GM18867 (cell line): ENCODE measurements around the gene ZNF697.

Experiments
- ATAC-seq: cut with Tn5 transposase; IDR thresholded peaks from one replicate; pipeline ENCODE4 v1.9.1; 2021; ENCODE audit warnings: mild to moderate bottlenecking, moderate library complexity; ENCODE audit not compliant: unreplicated experiment

The ZNF697 gene

DNA sequence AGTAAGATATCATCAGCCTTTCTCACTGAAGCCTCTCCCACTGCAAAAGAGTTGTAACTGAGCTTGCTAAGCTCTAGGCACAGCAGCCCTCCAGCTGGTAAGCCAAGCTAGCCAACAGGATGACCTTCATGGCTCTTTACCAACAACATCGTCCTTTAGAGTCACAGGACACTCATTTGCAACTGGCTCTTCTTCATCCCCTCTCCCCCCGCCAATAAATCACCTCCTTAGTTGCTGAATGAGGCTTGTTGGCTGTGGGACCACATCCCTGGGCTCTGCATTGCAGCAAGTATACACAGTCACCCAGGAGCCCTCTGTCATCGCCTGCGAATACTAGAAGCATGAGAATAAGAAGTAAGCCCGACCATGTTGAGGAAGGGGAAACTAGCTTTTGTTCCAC, 16.0 kb upstream of the ZNF697 start:
- no peak for ATAC-seq

DNA sequence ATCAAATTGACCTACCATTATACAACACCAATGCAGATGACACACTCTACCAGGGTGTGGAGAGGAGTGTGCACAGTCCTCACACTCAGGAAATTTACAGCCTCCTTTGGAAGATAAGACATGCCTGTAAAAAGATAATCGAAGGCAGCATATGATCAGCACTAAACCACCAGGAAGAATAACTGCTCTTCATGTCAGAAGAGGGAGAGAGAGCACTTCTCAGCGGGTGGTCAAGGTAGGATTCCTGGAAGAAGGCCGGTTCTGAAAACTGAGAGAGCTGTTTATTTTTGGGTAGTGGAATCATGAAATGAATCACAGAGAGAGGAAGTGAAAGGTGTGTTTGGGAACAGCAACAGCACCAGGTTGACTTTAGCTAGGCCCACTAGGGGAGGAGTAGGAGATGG, 14.0 kb upstream of the ZNF697 start:
- ATAC-seq = peak; percentile 70

DNA sequence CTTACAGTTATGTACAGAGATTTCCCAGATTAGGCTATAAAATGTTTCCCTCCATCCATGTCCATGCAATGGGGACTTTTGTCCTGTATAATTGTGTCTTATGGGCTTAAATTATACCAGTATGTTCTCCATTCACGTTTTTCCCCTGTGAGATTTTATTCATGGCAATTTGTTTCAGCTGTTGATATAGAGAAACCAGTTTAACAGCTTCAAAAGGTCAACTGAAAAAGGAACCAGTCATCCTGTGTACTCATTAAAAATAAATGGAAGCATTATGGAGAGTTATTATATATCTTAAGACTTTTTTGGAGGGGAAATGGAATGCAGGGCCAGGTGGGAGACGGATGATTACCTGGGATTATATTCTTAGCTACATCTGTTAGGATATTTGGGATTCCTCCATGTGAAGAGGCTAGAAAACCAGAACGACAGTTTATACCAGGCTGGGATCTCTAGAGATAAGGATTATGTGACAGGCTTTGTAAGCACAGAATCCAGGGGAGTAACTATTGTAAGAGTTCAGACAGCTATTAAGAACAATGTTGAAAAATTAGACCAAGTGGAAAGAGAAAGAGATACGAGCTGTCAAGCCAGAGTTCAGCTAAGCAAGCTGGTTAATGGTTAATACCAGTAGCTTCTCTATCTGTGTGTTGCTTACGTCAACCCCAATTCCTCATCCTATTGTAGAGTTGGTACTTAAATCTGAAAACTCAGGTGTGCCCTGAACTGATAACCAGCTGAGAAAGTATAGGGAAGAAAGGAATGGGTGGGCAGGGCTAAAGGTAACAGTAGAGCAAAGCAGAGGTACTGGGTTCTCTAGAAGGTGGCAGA, 12.4 kb upstream of the ZNF697 start:
- peak; percentile 43 for ATAC-seq

DNA sequence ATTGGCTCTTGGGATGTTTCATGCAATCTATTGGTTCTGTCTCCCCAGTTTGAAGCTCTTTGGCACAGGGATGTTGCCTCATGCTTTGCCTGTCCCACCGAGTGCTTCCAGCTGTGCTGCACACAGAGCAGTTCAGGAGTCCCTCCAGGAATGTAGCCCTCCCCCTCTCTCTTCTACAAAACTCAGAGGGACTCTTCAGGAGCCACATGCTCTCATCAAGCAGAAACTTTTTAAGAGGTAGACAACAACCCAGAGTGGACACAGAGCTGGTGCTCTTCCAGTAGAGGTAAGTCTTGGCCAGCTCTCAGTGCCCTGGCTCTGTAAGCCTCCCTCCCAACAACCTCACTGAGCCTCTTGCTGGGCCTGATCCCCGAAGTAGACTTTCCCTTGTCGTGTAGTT, 11.6 kb upstream of the ZNF697 start:
- ATAC-seq = no peak

DNA sequence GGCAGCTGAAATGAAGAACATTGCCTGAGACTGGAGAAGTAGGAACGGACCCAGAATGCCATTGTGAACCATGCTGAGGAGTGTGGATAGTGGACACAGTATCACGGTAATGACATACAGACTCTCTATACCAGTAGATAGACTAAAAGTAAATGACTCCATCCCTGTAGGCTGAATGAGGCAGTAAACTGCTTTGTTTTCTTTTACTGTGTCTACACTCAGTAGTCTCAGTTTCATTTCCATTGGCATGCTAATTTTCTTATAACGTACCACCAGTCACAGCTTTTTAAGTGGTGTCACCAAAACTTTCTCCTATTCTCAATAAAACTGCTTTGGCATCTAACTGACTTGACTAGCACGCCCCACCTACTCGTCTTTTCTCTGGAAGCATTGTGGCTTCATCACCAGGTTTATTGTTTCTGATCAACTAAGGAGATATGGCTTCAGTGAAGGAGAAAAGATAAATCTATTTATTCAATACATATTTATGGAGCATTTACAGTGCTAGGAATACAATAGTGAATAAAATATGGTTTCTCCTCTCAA, 8.4 kb upstream of the ZNF697 start:
- ATAC-seq = peak; percentile 81

DNA sequence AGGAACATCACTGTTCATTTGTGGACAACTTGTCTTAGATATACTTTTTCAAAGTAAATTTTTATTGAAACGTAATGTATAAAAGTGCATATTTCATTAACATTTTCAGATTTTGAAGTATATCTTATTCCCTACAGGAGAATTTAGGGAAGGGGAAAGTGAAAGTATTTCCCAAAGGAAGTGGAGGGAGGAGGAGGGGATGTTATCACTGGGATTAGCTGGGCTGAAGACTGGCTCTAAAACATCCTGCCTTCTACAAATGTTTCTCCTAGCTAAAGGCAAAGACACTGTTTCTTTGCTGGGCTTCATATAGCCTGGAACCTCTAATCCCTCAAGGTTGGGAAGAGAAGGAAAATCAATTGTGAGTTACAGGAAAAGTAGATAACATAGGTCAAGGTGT, 7.1 kb upstream of the ZNF697 start:
- ATAC-seq = no peak

DNA sequence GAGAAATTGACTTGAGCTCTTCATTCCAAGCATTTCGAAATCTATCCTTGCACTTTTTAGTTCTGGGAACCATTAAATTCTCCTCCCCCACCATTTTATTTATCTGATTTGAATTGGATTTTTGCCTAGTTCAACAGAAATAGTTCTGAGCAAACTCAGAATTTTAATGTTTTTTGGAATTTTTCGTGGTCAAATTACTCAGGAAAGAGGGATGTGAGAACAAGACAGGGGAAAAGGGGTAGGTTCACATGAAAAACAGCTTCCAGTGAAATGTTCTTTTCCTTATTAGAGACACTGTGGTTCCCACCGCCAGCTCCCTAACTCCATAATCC, 5.7 kb upstream of the ZNF697 start:
- ATAC-seq = no peak

DNA sequence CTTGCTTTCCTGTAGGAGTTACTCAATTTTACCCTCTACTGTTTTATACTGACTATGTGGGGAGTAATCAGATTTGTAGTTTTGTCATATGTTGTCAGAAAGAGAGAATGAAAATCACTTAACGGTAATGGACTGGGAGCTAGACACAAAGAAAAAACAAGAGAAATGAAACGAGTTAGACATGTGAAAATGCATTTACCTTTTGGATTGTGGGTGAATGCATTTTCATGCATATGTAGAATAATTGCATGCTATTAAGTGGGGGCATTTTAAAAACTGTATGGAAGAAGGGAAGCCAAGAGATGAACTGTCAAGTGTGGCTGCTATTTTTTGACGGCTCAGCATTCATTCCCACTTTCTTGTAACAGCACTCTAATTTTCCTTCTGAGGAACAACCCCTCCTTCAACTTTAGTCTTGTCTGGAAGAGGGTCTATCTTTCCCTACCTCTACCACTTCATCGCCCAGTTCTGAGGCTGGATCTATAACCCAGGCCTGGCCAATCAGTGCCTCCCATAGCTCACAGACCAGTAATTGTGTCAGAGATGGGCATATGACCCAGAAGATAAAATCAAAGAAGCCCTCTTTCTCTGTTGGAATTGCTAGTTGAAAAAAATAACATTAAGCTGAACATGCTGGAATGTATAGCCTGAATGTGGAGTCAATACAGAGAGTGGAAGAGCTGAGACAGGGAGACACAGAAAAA, 5.2 kb upstream of the ZNF697 start:
- no peak for ATAC-seq

DNA sequence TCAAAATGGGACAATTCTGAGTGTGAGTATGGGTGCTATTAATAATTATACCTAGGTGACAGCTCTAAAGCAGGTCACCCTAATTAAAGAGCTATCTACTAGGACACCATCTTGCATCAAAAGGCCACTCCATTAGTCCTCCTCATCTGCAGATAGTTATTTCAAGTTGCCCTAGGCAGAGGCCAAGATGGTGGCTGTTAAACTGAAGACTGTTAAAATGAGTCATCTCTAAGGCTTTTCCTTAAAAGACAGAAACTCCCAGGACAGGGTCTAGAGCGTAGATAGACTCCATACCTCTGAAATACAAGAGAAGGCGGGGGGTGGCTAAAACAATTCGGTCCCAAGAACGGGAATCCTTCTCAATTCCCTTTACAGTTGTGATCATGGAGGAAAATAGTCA, 4.5 kb upstream of the ZNF697 start:
- ATAC-seq = no peak

DNA sequence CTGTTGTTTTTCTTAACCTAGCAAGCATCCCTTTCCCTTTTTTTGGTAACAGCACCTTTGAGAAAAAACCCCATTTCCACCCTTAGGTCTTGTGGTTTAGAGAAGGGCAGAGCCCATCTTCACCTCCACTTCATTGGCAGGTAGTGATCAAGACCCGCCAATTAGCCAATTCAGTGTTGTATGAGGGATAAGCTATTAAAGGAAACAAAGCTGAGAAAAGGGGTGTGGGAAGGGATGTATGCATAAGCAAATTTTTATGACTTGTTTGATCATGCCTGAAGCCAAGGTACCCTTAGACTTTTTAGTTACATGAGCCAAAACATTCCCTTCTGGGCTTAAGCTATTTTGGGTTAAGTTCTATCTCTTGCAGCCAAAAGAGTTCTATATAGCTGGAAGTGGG, 3.6 kb upstream of the ZNF697 start:
- no peak for ATAC-seq

DNA sequence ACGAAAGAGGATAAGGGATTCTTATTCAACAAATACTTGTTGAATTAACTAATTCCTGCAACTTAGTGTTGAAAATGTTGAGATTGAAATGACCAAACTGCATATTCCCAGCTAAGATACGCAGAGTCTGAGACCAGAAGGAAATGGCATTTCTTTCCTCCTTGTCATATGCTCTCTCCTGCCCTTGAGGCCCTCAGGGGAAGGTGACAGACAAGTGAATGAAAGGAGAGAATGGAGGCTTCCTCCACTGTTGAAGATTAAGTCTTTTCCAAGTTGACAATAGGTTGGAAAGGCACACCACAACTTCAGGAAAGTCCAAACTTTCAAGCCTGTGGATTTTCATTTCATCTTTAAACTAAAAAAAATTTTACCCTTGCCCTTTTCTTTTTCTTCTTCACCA, 3.1 kb upstream of the ZNF697 start:
- ATAC-seq = no peak

DNA sequence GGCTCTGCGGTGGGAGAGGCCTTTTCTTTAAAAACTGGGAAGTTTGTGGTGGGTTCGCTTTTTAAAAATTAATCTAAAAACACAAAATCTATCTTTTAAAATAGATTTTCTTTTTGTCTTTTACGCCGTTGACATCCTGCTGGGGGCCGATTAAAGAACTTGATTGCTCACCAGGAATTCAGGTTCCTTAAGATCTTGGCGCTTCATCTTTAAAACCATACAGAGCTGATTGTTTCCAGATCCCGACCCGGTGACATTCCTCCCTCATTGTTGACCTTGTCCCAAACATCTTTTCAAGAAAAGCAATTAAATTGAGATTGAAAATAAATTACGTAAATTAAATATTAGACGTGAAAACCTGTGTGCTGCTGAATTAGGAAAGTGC, 546 bp upstream of the ZNF697 start:
- ATAC-seq = no peak

DNA sequence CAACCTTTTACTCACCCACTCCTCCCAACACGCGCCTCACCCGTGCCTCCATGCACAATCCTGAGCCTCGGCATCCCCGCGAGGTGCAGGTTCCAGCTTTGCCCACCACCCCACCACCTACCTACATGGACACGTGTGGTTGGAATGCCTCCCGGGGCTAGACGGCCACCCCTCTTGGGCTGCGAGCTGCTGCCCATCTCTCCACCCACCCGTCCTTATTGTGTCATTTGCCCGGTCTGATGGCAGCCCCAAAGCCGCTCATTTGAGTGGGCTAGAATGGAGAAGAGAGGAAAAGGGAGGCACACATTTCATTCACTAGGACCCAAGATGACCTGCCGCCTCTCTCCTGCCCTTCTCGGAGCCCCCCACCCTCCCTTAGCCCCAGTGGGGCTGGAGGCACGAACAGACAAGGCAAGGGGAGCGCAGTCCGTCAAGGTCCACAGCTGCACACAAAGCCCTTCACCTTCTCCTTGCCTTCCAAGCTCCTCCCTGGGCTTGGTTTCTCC, 785 bp downstream of the ZNF697 start:
- no peak for ATAC-seq

DNA sequence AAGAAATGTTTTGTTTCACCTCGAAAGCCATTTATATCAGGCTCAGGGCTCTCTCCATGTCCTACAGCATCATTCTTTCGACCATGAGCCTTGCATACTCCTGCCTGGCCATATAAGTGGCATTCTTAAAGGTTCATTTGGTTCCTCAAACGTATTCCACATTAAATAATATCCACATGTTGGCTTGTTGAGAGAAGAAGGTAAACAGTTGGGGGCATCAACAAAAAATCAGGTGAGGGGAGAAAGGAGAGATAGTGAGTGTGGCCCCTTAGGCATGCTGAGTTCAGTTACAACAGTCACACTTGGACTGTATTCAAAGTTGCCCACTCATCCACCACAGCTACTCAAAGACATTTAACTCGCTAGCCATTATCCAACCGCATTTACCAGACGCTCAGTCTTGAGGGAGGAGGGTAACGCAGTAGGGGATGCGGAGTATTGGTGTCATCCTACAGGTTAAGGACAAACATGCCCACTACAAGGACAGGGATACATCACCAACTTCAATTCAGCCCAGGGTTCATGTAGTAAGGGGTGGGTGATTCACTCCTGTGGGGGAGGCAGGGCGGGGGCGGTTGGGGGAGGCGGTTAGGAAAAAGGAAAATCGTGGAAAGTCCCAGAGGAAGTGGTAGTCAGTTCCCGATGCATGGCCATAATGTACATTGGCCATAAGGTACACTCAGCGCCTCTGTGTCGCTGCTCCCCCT, 1.4 kb downstream of the ZNF697 start:
- ATAC-seq = no peak

DNA sequence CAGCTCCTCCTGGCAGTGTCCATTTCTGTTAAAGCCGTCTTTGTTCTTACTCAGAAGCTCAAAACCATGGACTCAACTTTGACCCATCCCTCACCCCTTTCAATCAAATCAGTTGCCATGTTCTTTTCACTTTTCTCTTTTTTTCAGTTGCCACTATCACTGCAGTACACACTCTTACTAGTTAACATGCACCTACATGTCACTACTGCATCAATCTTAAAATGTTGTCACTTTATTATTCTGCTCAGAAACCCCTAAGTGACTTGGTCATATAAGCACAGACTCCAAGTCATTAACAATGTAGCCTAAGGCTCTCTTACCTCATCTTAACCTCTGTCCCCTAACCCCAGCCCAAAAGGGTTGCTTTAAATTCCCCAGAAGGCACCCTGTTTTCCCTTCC, 9.0 kb downstream of the ZNF697 start:
- ATAC-seq = no peak

DNA sequence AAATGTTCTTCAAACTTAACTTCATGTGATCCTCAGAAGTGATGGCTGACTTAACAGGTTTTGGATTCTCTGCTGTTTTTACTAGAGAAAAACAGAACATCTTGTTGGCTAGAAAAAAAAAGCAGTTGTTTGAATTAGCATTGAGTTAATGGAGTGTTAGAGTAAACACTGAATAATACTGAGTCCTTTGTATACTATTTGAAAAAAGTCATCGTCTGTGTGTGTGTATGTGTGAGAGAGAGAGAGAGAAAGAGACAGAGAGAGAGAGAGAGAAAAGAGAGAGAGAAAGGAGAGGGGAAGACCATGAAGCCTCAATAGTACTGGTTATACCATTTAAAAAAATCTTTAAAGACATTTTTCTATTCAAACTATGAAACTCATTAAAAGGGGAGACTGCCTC, 10.4 kb downstream of the ZNF697 start:
- no peak for ATAC-seq

DNA sequence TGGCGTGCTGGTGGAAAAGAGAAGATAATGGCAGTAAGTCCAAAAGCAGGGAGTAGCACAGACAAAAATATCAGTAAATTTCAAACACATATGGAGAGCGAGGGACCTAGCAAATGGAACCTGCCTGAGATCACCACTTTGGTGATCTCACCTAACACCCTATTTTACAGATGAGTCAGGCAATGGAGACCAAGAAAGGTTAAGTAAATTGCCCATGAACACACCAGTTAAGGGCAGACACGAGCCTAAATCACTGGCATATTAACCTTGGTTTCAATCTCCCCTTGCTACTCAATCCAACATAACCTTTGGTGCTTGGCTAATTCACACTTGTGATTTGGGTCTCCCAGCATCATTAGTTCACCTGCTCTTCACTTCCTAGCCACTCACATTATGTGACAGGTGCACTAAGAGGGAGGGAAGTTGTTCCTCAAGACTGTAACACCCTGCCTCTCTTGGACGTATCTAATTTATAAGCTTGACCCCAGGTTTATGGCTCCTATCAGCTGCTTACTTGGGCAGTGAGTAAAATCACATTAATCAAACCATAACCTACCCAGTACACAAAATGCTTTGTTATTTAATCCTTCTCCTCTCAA, 11.5 kb downstream of the ZNF697 start:
- ATAC-seq = no peak

DNA sequence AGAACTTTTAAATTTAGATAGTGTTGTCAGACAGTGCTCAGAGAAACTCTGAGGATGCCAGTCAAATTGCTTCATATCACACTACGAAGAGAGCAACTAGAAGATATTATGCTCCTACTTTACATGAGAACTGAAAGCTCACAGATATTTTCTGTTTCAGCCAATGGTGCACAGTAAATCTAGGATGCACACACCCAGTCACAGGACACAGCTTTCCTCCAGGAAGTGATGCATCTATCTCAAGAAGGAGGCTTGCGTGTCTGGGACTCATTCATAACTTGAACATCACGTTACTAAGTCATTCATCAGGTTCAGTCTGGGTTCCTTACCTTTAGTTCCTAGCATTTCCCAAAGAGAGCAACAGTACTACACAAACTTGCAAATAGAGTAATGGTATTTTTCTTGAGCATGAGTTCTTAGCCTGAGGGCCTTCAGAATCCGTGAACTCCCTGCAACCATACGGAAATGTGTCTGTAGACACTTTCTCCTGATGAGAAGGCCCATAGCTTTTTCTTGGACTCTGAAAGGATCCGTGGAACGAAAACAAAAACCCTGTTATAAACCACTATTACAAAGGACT, 12.2 kb downstream of the ZNF697 start:
- ATAC-seq = peak; percentile 71

DNA sequence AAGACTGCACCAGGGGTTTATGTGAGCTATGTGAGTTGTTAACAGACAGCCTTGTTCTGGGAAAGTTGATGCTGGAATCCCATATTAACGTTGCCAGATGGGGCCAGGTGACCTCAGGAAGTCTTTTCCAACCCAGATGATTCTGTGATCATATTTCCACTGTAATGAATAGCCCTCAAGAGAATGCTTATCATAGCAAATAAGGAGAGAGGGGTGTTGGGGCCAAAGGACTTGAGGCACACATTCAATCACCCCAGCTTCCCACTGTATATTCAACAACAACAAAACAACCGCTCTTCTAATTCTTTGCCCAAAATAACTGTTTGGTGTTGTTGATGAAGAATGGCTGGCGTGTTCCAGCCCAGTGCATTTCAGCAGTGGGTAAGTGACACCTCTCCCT, 14.1 kb downstream of the ZNF697 start:
- ATAC-seq = no peak

DNA sequence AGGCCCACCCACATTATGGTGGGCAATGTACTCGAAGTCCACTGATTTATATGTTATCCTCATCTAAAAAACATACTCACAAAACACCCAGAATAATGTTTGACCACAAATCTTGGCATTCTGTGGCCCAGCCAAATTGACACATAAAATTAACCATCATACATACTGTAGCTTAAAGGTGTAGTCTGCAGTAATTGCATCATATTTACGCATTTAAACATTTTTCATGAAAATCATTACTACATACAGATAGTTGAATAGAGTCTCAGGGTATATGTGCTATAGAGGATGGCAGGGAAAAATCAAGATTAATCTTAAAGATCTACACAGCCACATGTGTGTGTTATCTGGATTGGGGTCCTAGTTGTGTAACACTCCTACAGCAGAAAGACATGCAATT, 14.5 kb downstream of the ZNF697 start:
- no peak for ATAC-seq

DNA sequence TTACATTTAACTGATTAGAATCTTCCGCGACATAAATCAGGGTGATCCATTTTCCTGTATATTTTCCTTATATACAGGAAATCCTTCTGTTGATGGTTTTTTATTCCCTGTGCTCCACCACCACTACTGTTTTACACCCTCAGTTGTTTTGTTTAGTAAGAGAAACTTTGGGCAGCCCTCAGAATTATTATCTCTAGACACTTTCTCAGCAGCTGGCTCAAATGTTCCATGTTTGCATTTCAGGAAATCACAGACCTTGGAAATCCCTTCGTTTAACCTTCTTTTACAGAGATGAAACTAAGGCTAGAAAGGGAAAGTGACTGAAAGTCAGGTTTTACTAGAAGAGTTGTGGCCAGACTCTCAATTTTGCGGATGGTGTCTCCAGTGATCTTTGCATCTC, 15.2 kb downstream of the ZNF697 start:
- ATAC-seq = no peak
